SH-SY5Y (cell line): ENCODE measurements around the gene HMBS.

Source experiments
- GATA2 ChIP-seq: IDR thresholded peaks from 2 replicates; pipeline ENCODE4 v1.6.1; 2011; ENCODE audit warnings: mild to moderate bottlenecking, low read depth, low read length
- GATA3 ChIP-seq: IDR thresholded peaks from 2 replicates; pipeline ENCODE4 v1.6.1; 2011; ENCODE audit warnings: low read depth, mild to moderate bottlenecking, low read length, moderate library complexity

The HMBS gene

GRCh38 chr11:119117004-119117706, 32.5 kb downstream of the HMBS start:
- no peak for TF ChIP-seq GATA3
- TF ChIP-seq GATA2: no peak

- TF ChIP-seq GATA2 (no peak), GATA3 (no peak)
These were observed 33.5 kb downstream of the HMBS start for GRCh38 chr11:119118227-119118626.

- TF ChIP-seq GATA3 (no peak), GATA2 (no peak)
These were observed 34.3 kb downstream of the HMBS start for GRCh38 chr11:119118946-119119345.

- no peak for TF ChIP-seq GATA2
- no peak for TF ChIP-seq GATA3
These were observed 35.9 kb downstream of the HMBS start for GRCh38 chr11:119120639-119121007.

GRCh38 chr11:119121008-119121810, 36.5 kb downstream of the HMBS start, which contains the start of gene HINFP:
Gene HINFP, plus strand, starts transcription at chr11:119121580. Its CDS starts 5,365 bp downstream, at chr11:119126945.
- TF ChIP-seq GATA2: peak; percentile 10; the same call in 1 of the 2 replicates
- no peak for TF ChIP-seq GATA3

GRCh38 chr11:119121811-119122124, 37.1 kb downstream of the HMBS start:
- no peak for TF ChIP-seq GATA3
- no peak for TF ChIP-seq GATA2

GRCh38 chr11:119125821-119126220, 41.1 kb downstream of the HMBS start:
- no peak for TF ChIP-seq GATA3
- no peak for TF ChIP-seq GATA2

GRCh38 chr11:119126675-119127268, 42.1 kb downstream of the HMBS start:
- no peak for TF ChIP-seq GATA3
- TF ChIP-seq GATA2: no peak

- no peak for TF ChIP-seq GATA3
- TF ChIP-seq GATA2: no peak
These were observed 46.0 kb downstream of the HMBS start for GRCh38 chr11:119130662-119131061.

GRCh38 chr11:119134389-119134978, 49.8 kb downstream of the HMBS start:
- TF ChIP-seq GATA2 (no peak), GATA3 (no peak)
